Measurements from ENCODE around the gene OR6C76. TPM values are rescaled to one million over a fixed set of nuclear protein-coding genes. Genes with fewer than 3 reads are reported as not detected.

OR6C76 gene
- total and polyA plus RNA-seq, 2 of the 8 experiments (the other 6 are each of a cell fraction or from before 2014, with no cell fraction given), result not detected

DNA sequence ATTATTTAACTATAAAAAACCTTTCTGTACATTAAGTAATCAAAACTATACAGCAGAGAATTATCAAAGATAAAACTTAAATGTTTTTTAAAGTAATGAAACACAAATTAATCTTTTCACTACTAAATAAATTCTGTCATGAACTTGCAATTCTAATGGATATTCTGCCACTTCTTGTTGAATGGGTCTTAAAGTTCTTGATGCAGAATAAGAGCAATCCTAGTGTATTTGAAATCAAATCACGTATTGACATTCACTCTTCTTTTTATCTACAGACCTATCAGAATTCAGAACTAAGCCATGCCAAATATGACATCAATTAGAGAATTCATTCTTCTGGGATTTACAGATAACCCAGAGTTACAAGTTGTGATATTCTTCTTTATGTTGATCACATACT lies 25.8 kb upstream of the OR6C76 start, which contains the start of gene OR6C65:
OR6C65 (plus strand) TSS at position 301 of the 400 bp plus-strand sequence; CDS start at position 301, 0 bp downstream.
- Histone ChIP-seq H3K56ac (replicated peaks; ENCODE audit: insufficient read length, low read depth, low read length) (no peak within 1 kb of the TSS), H4K91ac (replicated peaks; ENCODE audit: insufficient read length, low read length) (no peak within 1 kb of the TSS), H4K5ac (ENCODE audit: insufficient read length, low read depth, low read length) (no peak within 1 kb of the TSS), H3K9ac (replicated peaks in 1 of 4; ENCODE audit: extremely low read depth in 1 of 4, low read depth in 3 of 4, low read length in 3 of 4) (no peak within 1 kb of the TSS), H2BK5ac (ENCODE audit: low read depth, low read length) (no peak within 1 kb of the TSS), H3K4ac (replicated peaks; ENCODE audit: insufficient read length, low read depth, low read length) (no peak within 1 kb of the TSS), H4K8ac (ENCODE audit: extremely low read depth, insufficient read depth, low read length) (no peak within 1 kb of the TSS), H3K79me1 (ENCODE audit: low read depth, low read length) (no peaks in the 10 kb centered on the region), H2AFZ (ENCODE audit: low read length) (0 out of 2 replicates have a peak within 1 kb of the TSS, but pooled peaks have one; percentile 50), H3K27me3 (replicated peaks in 1 of 4; ENCODE audit: control insufficient read depth in 3 of 4, extremely low read depth in 1 of 4, insufficient read depth in 3 of 4, low read length in 3 of 4) (no peaks in the 10 kb centered on the region), H2AK5ac (ENCODE audit: low read depth, low read length) (no peak within 1 kb of the TSS), H3K4me3 (ENCODE audit: extremely low read depth in 1 of 4, insufficient read depth in 2 of 4, low read depth in 3 of 4, low read length in 4 of 4) (no peak within 1 kb of the TSS), H2BK12ac (ENCODE audit: low read depth, low read length) (no peak within 1 kb of the TSS), H3K36me3 (ENCODE audit: control insufficient read depth in 2 of 4, insufficient read depth in 4 of 4, low read length in 3 of 4) (no peaks in the 10 kb centered on the region), H2BK15ac (ENCODE audit: low read length) (no peak within 1 kb of the TSS), H3K23ac (ENCODE audit: insufficient read length) (no peak within 1 kb of the TSS), H3K9me3 (ENCODE audit: insufficient read depth in 2 of 2, low read depth in 1 of 2, low read length in 1 of 2) (no peaks in the 10 kb centered on the region), H3K27ac (ENCODE audit: low read depth, low read length) (no peak within 1 kb of the TSS), H3K23me2 (ENCODE audit: low read depth, low read length) (no peaks in the 10 kb centered on the region), H2BK120ac (replicated peaks; ENCODE audit: low read depth, low read length) (no peak within 1 kb of the TSS), H3K4me1 (replicated peaks in 1 of 4; ENCODE audit: control insufficient read depth in 3 of 4, insufficient read depth in 4 of 4, low read length in 3 of 4) (no peaks in the 10 kb centered on the region), H3K79me2 (ENCODE audit: control insufficient read depth in 1 of 2, insufficient read depth in 2 of 2, low read length in 2 of 2) (no peaks in the 10 kb centered on the region), H4K20me1 (replicated peaks in 1 of 2; ENCODE audit: control insufficient read depth in 1 of 2, insufficient read depth in 2 of 2, low read length in 2 of 2) (no peaks in the 10 kb centered on the region), H3K14ac (ENCODE audit: insufficient read length) (no peak within 1 kb of the TSS), H3K18ac (ENCODE audit: extremely low read depth, low read length) (no peak within 1 kb of the TSS), H3K4me2 (ENCODE audit: insufficient read depth in 1 of 2, low read depth in 2 of 2, low read length in 2 of 2) (no peak within 1 kb of the TSS), H2BK20ac (ENCODE audit: low read length) (no peak within 1 kb of the TSS)
- ChIA-PET POLR2A (ENCODE audit: partially characterized antibody) (no interaction called here), CTCF (ENCODE audit: partially characterized antibody) (no interaction called here)
- FAIRE-seq (peak; percentile 55), DNase-seq (ENCODE audit: low read depth in 1 of 2, low spot score in 2 of 2) (no peak)
- 88% methylated on average over 1 of the region's 1 CpG; no CpG with 5 or more reads in 1 of the 2 experiments for WGBS, 2 experiments (ENCODE audit: extremely low coverage in 1 of 2, insufficient coverage in 1 of 2, insufficient read length in 1 of 2, insufficient replicate concordance in 2 of 2, low coverage in 1 of 2, low lambda C conversion rate in 2 of 2, missing lambda C conversion rate in 1 of 2)
- TF ChIP-seq SIRT6 (IDR thresholded peaks at IDR 0.05; ENCODE audit: low read length) (no peak), NANOG (IDR thresholded peaks at IDR 0.05; ENCODE audit: insufficient read depth, low read depth, low read length, poor library complexity, severe bottlenecking) (no peak), EP300 (IDR thresholded peaks at IDR 0.05; ENCODE audit: borderline replicate concordance in 1 of 2, low read depth in 2 of 2, low read length in 2 of 2) (no peak), JUN (IDR thresholded peaks at IDR 0.05; ENCODE audit: low read depth, low read length) (no peak), SP1 (IDR thresholded peaks at IDR 0.05; ENCODE audit: low read depth, low read length) (no peak), ZNF274 (IDR thresholded peaks at IDR 0.05; ENCODE audit: borderline replicate concordance, extremely low read depth, low read length) (no peak), CBX5 (IDR thresholded peaks at IDR 0.05; ENCODE audit: low read depth, low read length) (no peak), MAFK (IDR thresholded peaks at IDR 0.05; ENCODE audit: low read depth, low read length) (no peak)
- TF ChIP-seq, protein P1, sequence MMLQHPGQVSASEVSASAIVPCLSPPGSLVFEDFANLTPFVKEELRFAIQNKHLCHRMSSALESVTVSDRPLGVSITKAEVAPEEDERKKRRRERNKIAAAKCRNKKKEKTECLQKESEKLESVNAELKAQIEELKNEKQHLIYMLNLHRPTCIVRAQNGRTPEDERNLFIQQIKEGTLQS (IDR thresholded peaks at IDR 0.05; ENCODE audit: insufficient read depth, low read depth, low read length), result no peak
- TF ChIP-seq, protein P2, sequence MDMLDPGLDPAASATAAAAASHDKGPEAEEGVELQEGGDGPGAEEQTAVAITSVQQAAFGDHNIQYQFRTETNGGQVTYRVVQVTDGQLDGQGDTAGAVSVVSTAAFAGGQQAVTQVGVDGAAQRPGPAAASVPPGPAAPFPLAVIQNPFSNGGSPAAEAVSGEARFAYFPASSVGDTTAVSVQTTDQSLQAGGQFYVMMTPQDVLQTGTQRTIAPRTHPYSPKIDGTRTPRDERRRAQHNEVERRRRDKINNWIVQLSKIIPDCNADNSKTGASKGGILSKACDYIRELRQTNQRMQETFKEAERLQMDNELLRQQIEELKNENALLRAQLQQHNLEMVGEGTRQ (IDR thresholded peaks at IDR 0.05; ENCODE audit: low read length), result no peak
- TF ChIP-seq, protein P3, sequence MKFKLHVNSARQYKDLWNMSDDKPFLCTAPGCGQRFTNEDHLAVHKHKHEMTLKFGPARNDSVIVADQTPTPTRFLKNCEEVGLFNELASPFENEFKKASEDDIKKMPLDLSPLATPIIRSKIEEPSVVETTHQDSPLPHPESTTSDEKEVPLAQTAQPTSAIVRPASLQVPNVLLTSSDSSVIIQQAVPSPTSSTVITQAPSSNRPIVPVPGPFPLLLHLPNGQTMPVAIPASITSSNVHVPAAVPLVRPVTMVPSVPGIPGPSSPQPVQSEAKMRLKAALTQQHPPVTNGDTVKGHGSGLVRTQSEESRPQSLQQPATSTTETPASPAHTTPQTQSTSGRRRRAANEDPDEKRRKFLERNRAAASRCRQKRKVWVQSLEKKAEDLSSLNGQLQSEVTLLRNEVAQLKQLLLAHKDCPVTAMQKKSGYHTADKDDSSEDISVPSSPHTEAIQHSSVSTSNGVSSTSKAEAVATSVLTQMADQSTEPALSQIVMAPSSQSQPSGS (IDR thresholded peaks at IDR 0.05; ENCODE audit: low read length), result no peak

Data from H1 (cell line).